Activated CD4-positive, alpha-beta T cell treated with anti-CD3 and anti-CD28 coated beads, Interleukin-2, amount 50 U/mL, for 24 hours (primary cell): Measurements from ENCODE around the gene TMCC3.

Source experiments
- DNase-seq, 2 donors: peaks; one replicate each; pipeline ENCODE4 v3.0.0-alpha.2; 2020; ENCODE audit warnings: low read depth in 1 of 2, low spot score in 1 of 2

The TMCC3 gene

DNA sequence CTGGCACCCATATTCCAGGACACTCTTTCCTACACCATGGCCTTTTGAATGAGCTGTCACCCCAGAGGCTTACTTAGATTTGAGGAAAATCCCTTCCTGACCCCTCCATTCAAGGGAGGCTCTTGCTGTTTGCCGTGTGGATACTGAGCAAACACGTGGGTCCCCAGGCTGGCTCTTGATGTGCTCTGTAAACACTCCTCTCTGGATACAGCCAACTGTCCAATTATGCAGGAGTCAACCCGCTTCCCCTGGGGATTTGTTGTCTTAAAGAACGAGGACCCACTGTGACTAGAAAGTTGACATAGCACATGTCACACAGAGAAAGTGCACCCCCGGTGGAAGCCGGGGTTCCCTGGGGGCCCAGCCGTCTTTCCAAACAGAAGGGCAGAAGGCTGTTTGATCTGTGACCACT lies 114.8 kb downstream of the TMCC3 start:
- no peak for DNase-seq

DNA sequence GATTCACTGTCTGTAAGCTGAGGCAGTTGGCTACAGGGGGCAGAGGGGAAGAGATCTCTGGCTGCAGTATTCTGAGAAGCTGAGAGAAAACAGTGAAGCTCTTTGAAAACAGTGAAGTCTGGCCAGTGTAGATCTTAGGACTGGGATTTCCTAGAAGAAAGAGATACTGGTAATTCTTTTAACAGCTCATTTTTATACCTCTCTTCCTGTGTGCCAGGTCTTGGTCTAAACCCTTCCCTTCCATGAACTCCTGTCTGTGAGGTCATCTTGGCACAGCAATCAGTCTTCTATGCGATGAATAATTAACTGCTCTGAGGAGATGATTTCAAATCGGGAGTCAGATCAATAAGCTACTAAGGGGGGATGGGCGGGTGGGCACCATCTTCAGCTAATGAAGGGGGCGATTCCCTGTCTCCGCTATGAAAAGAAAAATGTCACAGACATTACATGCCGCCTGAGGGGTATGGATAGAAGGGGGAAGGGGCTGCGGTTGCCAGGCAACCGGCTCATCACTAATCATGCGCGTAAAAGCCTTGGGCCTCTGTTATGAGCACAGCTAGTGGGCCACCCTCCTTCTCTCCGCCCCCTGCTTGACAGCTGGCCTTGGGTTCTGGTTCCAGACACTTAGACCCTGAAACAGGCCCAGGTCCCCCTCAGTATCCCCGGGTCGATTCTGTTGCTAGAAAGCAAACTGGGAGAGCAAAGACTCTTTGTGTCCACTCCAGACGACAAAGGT lies 115.4 kb downstream of the TMCC3 start:
- no peak for DNase-seq

DNA sequence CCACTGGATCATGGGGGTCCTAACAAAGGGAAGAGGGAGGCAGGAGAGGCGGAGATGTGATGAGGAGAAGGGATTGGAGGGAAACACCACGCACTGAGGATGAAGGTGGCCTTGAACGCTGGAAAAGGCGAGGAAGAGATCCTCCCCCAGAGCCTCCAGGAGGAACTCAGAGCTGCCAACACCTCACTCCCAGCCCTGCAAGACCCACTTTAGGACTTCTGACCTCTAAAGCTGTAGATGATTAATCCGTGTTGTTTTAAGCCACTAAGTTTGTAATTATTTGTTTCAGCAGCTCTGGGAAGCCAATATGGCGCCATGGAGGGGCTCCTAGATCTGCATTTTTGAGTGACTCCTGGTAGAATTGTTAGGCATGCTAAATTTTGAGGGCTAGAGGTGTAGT lies 116.1 kb downstream of the TMCC3 start:
- DNase-seq, result no peak

DNA sequence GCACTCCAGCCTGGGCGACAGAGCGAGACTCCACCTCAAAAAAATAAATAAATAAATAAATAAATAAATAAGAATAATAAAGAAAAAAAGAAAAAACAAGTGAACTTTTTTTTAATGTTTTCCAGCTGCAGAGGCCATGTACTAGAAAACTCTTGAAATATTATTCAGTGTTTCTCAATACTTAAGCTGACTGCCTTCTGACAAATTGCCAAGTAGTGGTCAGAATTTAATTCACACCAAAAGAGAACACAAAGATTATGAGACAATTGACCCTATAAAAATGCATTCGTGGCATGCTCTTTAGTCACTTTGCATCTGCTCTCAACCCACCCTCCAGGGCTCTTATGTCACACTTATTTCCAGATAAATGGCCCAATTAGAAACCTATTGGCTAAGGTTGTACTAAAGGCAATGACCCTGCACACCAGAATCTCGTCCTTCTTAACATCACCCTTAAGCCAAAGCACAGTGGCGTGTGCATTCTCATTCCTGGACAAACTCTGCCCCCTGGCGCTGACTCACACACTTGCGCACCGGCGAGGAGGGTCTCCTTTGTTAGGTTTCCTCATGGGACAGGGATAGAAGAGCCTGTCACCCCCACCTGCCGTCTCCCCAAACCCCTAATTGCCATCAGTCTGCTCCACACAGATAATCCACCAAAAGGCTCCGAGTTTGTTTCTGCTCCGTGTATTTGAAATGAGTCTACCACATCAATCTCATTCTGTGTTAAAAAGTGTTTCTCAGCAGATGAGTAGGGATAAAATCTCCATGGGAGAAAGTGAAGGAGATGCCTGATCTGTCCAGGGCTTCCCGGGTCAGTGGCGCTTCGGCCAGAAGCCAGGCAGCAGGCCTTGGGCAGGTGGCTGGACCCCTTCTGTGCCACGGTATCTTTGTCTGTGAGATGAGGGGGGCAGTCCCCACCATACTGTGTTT lies 117.6 kb downstream of the TMCC3 start:
- peak; percentile 56 to 71 for DNase-seq

DNA sequence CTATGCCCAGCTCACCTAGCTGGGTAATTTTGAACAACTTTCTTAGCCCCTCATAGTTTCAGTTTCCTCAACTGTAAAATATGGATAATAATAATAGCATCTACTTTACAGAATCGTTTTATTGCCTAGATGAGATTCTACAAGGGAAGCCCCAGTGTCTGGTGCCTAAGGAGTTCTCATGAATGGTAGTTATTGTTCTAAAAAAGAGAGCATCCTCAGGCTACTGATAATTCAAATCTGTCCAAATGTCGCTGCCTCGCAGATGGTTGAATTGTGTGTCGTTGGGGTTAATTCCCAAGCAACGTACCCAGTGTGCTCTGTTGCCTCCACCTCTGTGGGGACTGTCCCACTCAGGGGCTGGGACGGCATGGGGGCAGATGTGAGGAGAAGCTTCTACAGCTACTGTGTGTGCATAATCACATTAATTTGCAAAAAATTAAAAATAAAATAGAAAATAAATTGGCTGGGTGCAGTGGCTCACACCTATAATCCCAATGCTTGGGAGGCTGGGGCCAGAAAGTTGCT lies 119.1 kb downstream of the TMCC3 start:
- DNase-seq, result no peak

DNA sequence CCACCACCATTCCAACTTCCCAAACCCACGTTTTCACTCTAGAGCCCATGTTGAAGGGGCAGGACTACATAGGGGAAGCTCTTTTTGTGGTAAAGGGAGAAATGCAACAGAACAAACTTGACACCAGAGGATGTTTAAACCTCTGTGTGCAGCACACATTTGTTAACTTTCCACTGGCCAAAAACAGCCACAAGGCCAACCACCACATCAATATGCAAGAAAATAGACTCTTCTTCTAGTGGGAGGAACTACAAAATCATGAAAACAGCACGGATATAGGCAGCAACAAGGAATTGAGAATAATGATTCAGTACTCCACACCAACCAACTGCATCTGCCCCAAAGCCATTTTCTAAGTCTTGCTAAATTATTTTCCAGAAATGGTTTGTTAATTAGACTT lies 124.4 kb downstream of the TMCC3 start:
- no peak for DNase-seq
